HEK293 (cell line): Measurements from ENCODE around the gene TMEM41A.

ENCODE experiments used
- CTCF ChIA-PET: fragments of 350-600 bp; formaldehyde crosslinking; extraction: SDS; loops from one replicate; lab custom pipeline; 2021; ENCODE audit warnings: antibody characterized with exemption; lab: Yijun Ruan, JAX
- POLR2A ChIA-PET: fragments of 300-600 bp; formaldehyde crosslinking; extraction: SDS; loops from one replicate; lab custom pipeline; 2020; ENCODE audit warnings: antibody characterized with exemption, inconsistent platforms; lab: Yijun Ruan, JAX
- H3K27ac ChIP-seq: fragments of 200-500 bp; sonication (Bioruptor generic); 2 replicates; pipeline ENCODE4 v1.5.1; 2014; ENCODE audit warnings: low read depth, low read length, control low read depth, inconsistent platforms; ENCODE audit errors: extremely low read depth
- H3K36me3 ChIP-seq, 2 experiments: fragments of 200-500 bp in 1 of 2; sonication (Bioruptor generic) in 1 of 2; 1 replicate in 1 of 2; 2 replicates in 1 of 2; pipeline ENCODE4 v1.5.1; 2014 to 2017; ENCODE audit warnings: inconsistent platforms in 2 of 2, low read length in 2 of 2; ENCODE audit not compliant: control insufficient read depth in 2 of 2, insufficient read depth in 1 of 2
- H3K4me1 ChIP-seq: fragments of 200-500 bp; sonication (Bioruptor generic); 2 replicates; pipeline ENCODE4 v1.5.1; 2014; ENCODE audit warnings: mild to moderate bottlenecking, low read length, inconsistent platforms; ENCODE audit not compliant: control insufficient read depth, insufficient read depth
- H3K4me3 ChIP-seq: 2 replicates; pipeline ENCODE4 v1.5.1; 2011; ENCODE audit warnings: low read depth, mild to moderate bottlenecking, control low read depth, low read length, moderate library complexity
- H3K9me3 ChIP-seq: fragments of 200-500 bp; sonication (Bioruptor generic); 2 replicates; pipeline ENCODE4 v1.5.1; 2014; ENCODE audit warnings: low read depth, low read length, inconsistent platforms; ENCODE audit not compliant: control insufficient read depth, insufficient read depth
- ZNF148 ChIP-seq: fragments of 450-650 bp; formaldehyde crosslinking; IDR thresholded peaks from 2 replicates; pipeline ENCODE4 v1.5.0; 2017; ENCODE audit warnings: missing biosample characterization, missing genetic modification characterization, borderline replicate concordance
- ZNF221 ChIP-seq: fragments of 450-650 bp; formaldehyde crosslinking; IDR thresholded peaks from 2 replicates; pipeline ENCODE4 v1.5.1; 2017; ENCODE audit warnings: missing biosample characterization, missing genetic modification characterization, borderline replicate concordance
- ZNF24 ChIP-seq: fragments of 450-650 bp; formaldehyde crosslinking; IDR thresholded peaks from 2 replicates; pipeline ENCODE4 v1.5.1; 2016; ENCODE audit warnings: missing biosample characterization, missing genetic modification characterization
- ZNF292 ChIP-seq: fragments of 450-650 bp; formaldehyde crosslinking; IDR thresholded peaks from 2 replicates; pipeline ENCODE4 v1.5.1; 2016; ENCODE audit warnings: low read depth, missing biosample characterization, missing genetic modification characterization, borderline replicate concordance
- ZNF350 ChIP-seq: fragments of 450-650 bp; formaldehyde crosslinking; IDR thresholded peaks from 2 replicates; pipeline ENCODE4 v1.5.0; 2017; ENCODE audit warnings: missing biosample characterization, mild to moderate bottlenecking, missing genetic modification characterization
- ZNF518A ChIP-seq: fragments of 450-650 bp; formaldehyde crosslinking; conservative IDR thresholded peaks from 2 replicates; pipeline ENCODE4 v1.5.1; 2016; ENCODE audit warnings: low read depth, missing biosample characterization, missing genetic modification characterization
- ZNF529 ChIP-seq: fragments of 450-650 bp; formaldehyde crosslinking; IDR thresholded peaks from 2 replicates; pipeline ENCODE4 v1.5.1; 2017; ENCODE audit warnings: missing genetic modification characterization, missing biosample characterization; ENCODE audit not compliant: insufficient replicate concordance
- ZNF560 ChIP-seq: fragments of 450-650 bp; formaldehyde crosslinking; IDR thresholded peaks from 2 replicates; pipeline ENCODE4 v1.5.1; 2017; ENCODE audit warnings: missing biosample characterization, missing genetic modification characterization, borderline replicate concordance
- ZNF596 ChIP-seq: fragments of 450-650 bp; IDR thresholded peaks from 2 replicates; pipeline ENCODE4 v1.5.0; 2018; ENCODE audit warnings: missing biosample characterization, mild to moderate bottlenecking, missing genetic modification characterization, moderate library complexity
- TF ChIP-seq, protein P1 (sequence below): fragments of 450-650 bp; formaldehyde crosslinking; IDR thresholded peaks from 2 replicates; pipeline ENCODE4 v1.5.1; 2016; ENCODE audit warnings: missing biosample characterization, missing genetic modification characterization

The TMEM41A gene

GRCh38 chr3:185521349-185522138 lies 22.7 kb upstream of the TMEM41A start:
- CTCF ChIA-PET, result interaction anchor here (0.7 kb wide), 1 partner anchor 11 kb away, joined by 3 read pairs; no protein-coding TSS in a partner anchor
- POLR2A ChIA-PET, result no interaction called here
- Histone ChIP-seq H3K27ac (no peak overlapping the region), H3K4me3 (no peak overlapping the region), H3K36me3 (no peaks in the 10 kb centered on the region), H3K4me1 (no peaks in the 10 kb centered on the region), H3K9me3 (no peaks in the 10 kb centered on the region)
- no peak for TF ChIP-seq ZNF221 (tag by site-specific recombination)
- no peak for TF ChIP-seq ZNF560 (tag by site-specific recombination)
- no peak for TF ChIP-seq ZNF148 (tag by site-specific recombination)
- no peak for TF ChIP-seq ZNF350 (tag by site-specific recombination)
- TF ChIP-seq ZNF596 (tag by site-specific recombination), result no peak

GRCh38 chr3:185519021-185519420 lies 20.2 kb upstream of the TMEM41A start:
- Histone ChIP-seq H3K4me1 (no peaks in the 10 kb centered on the region), H3K4me3 (no peak overlapping the region), H3K27ac (no peak overlapping the region), H3K9me3 (no peaks in the 10 kb centered on the region), H3K36me3 (no peaks in the 10 kb centered on the region)
- TF ChIP-seq ZNF529, result no peak
- no peak for TF ChIP-seq ZNF292 (tag by site-specific recombination)
- TF ChIP-seq, protein P1, sequence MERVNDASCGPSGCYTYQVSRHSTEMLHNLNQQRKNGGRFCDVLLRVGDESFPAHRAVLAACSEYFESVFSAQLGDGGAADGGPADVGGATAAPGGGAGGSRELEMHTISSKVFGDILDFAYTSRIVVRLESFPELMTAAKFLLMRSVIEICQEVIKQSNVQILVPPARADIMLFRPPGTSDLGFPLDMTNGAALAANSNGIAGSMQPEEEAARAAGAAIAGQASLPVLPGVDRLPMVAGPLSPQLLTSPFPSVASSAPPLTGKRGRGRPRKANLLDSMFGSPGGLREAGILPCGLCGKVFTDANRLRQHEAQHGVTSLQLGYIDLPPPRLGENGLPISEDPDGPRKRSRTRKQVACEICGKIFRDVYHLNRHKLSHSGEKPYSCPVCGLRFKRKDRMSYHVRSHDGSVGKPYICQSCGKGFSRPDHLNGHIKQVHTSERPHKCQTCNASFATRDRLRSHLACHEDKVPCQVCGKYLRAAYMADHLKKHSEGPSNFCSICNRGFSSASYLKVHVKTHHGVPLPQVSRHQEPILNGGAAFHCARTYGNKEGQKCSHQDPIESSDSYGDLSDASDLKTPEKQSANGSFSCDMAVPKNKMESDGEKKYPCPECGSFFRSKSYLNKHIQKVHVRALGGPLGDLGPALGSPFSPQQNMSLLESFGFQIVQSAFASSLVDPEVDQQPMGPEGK (tag by site-specific recombination), result no peak
- no peak for TF ChIP-seq ZNF24
- no peak for TF ChIP-seq ZNF518A
- ChIA-PET CTCF (no interaction called here), POLR2A (no interaction called here)
